ENCODE measurements around the gene IFITM5. TPM values are rescaled to one million over a fixed set of nuclear protein-coding genes. Genes with fewer than 3 reads are reported as not detected.

The IFITM5 gene
- total RNA-seq, 1 donor from 2014 or later = not detected

GRCh38 chr11:298406-299065 is 790 bp downstream of the IFITM5 start:
- Histone ChIP-seq H3K36me3 (no peaks in the 10 kb centered on the region), H3K4me1 (peaks cover 31% of the 10 kb centered on the region), H3K27ac (no peak overlapping the region), H3K27me3 (peaks cover 8% of the 10 kb centered on the region), H3K4me3 (no peak overlapping the region), H3K9me3 (no peaks in the 10 kb centered on the region)
- TF ChIP-seq CTCF (IDR thresholded peaks at IDR 0.05) (no peak), POLR2A (IDR thresholded peaks at IDR 0.05) (no peak), POLR2AphosphoS5 (IDR thresholded peaks at IDR 0.05; ENCODE audit: insufficient read depth in 1 of 2, low read depth in 1 of 2) (no peak)
- no peak for DNase-seq (ENCODE audit: extremely low spot score in 2 of 2)
- intact Hi-C loops (cut with DNase I) = no loop called here

GRCh38 chr11:297586-298405 is 1.5 kb downstream of the IFITM5 start:
- H3K27ac ChIP-seq = no peak overlapping the region
- no peaks in the 10 kb centered on the region for H3K9me3 ChIP-seq
- peaks cover 8% of the 10 kb centered on the region for H3K27me3 ChIP-seq
- intact Hi-C loops (cut with DNase I) = no loop called here
- no peak overlapping the region for H3K4me3 ChIP-seq
- TF ChIP-seq POLR2AphosphoS5 (IDR thresholded peaks at IDR 0.05; ENCODE audit: insufficient read depth in 1 of 2, low read depth in 1 of 2) (peak in 1 of 2 donors; percentile 34), POLR2A (IDR thresholded peaks at IDR 0.05) (no peak)
- no peak for DNase-seq (ENCODE audit: extremely low spot score in 2 of 2)
- peaks cover 31% of the 10 kb centered on the region for H3K4me1 ChIP-seq
- H3K36me3 ChIP-seq = no peaks in the 10 kb centered on the region

- H3K4me3 ChIP-seq = no peak overlapping the region
- peaks cover 8% of the 10 kb centered on the region for H3K27me3 ChIP-seq
- H3K4me1 ChIP-seq = peaks cover 31% of the 10 kb centered on the region
- H3K27ac ChIP-seq = no peak overlapping the region
- no peaks in the 10 kb centered on the region for H3K36me3 ChIP-seq
- H3K9me3 ChIP-seq = no peaks in the 10 kb centered on the region
- no peak for DNase-seq (ENCODE audit: extremely low spot score in 2 of 2)
- intact Hi-C loops (cut with DNase I) = no loop called here
- TF ChIP-seq POLR2AphosphoS5 (IDR thresholded peaks at IDR 0.05; ENCODE audit: insufficient read depth in 1 of 2, low read depth in 1 of 2) (no peak), CTCF (IDR thresholded peaks at IDR 0.05) (no peak), POLR2A (IDR thresholded peaks at IDR 0.05) (no peak)
These were observed 2.2 kb downstream of the IFITM5 start for GRCh38 chr11:297051-297585.

- no peaks in the 10 kb centered on the region for H3K9me3 ChIP-seq
- no peak overlapping the region for H3K27ac ChIP-seq
- H3K4me3 ChIP-seq = no peak overlapping the region
- peaks cover 31% of the 10 kb centered on the region for H3K4me1 ChIP-seq
- TF ChIP-seq POLR2AphosphoS5 (IDR thresholded peaks at IDR 0.05; ENCODE audit: insufficient read depth in 1 of 2, low read depth in 1 of 2) = no peak
- no peak for TF ChIP-seq CTCF (IDR thresholded peaks at IDR 0.05)
- TF ChIP-seq POLR2A (IDR thresholded peaks at IDR 0.05) = no peak
- H3K27me3 ChIP-seq = peaks cover 8% of the 10 kb centered on the region
- intact Hi-C loops (cut with DNase I) = no loop called here
- no peak for DNase-seq (ENCODE audit: extremely low spot score in 2 of 2)
- H3K36me3 ChIP-seq = no peaks in the 10 kb centered on the region
These were observed 2.9 kb downstream of the IFITM5 start for GRCh38 chr11:296171-297050.
